Lung (tissue), 12 donors: ENCODE results near the gene ZC3HAV1L. TPM values are rescaled to one million over a fixed set of nuclear protein-coding genes. Genes with fewer than 3 reads are reported as not detected.

ENCODE experiments used
- ATAC-seq: fragments of 200-7000 bp; cut with Tn5 transposase; one replicate; pipeline ENCODE4 v1.9.1; 2020; ENCODE audit warnings: moderate number of reproducible peaks; ENCODE audit not compliant: insufficient read depth, low FRiP score
- DNase-seq, 3 donors: peaks; one replicate each; pipeline ENCODE4 v3.0.0-alpha.2; 2013 to 2017
- H3K27ac ChIP-seq, 2 donors: one replicate each; pipeline ENCODE4 v1.5.1; 2013; ENCODE audit warnings: mild to moderate bottlenecking in 2 of 2, moderate library complexity in 2 of 2, control low read depth in 1 of 2, inconsistent platforms in 1 of 2, low read depth in 1 of 2, low read length in 1 of 2
- H3K27me3 ChIP-seq, 3 donors: one replicate each; pipeline ENCODE4 v1.5.1; 2013; ENCODE audit warnings: low read length in 2 of 3; ENCODE audit not compliant: control insufficient read depth in 3 of 3, insufficient read depth in 3 of 3
- H3K36me3 ChIP-seq, 4 donors: one replicate each; pipeline ENCODE4 v1.5.1; 2013; ENCODE audit warnings: low read length in 4 of 4, mild to moderate bottlenecking in 1 of 4, moderate library complexity in 1 of 4; ENCODE audit not compliant: control insufficient read depth in 4 of 4, insufficient read depth in 4 of 4
- H3K4me1 ChIP-seq, 5 donors: one replicate each; pipeline ENCODE4 v1.5.1; 2013; ENCODE audit warnings: low read length in 5 of 5, mild to moderate bottlenecking in 2 of 5, moderate library complexity in 1 of 5; ENCODE audit not compliant: control insufficient read depth in 5 of 5, insufficient read depth in 5 of 5
- H3K4me3 ChIP-seq: one replicate; pipeline ENCODE4 v1.5.1; 2013; ENCODE audit warnings: mild to moderate bottlenecking, control low read depth, moderate library complexity
- H3K9ac ChIP-seq, 2 donors: one replicate each; pipeline ENCODE4 v1.5.1; 2013; ENCODE audit warnings: low read length in 2 of 2, control low read depth in 1 of 2; ENCODE audit not compliant: insufficient read depth in 1 of 2
- H3K9me3 ChIP-seq, 4 donors: one replicate each; pipeline ENCODE4 v1.5.1; 2013; ENCODE audit warnings: low read length in 3 of 4, mild to moderate bottlenecking in 1 of 4, moderate library complexity in 1 of 4; ENCODE audit not compliant: control insufficient read depth in 4 of 4, insufficient read depth in 3 of 4
- whole genome bisulfite sequencing, 2 donors: extraction: QIAGEN DNeasy Blood & Tissue Kit; methylation state at CpG; one replicate each; pipeline ENCODE4 v1.1.7; 2013; 5-methylcytosine and 5-hydroxymethylcytosine counted together
- polyA plus RNA-seq, 2 donors: library from polyadenylated mRNA; stranded (reverse); fragments of 200-250 nt; gene quantifications; one replicate each; pipeline ENCODE4 v1.2.1, GENCODE V29; 2013
- total RNA-seq, 2 donors: library from RNA; depleted of rRNA in 1 of 2; stranded (reverse); fragments of >200 nt in 1 of 2; gene quantifications; one replicate each; pipeline ENCODE4 v1.2.1, GENCODE V29; 2014 to 2021
- TF ChIP-seq, protein P1 (sequence below): IDR thresholded peaks from 2 replicates; pipeline ENCODE4 v1.5.1; 2012; ENCODE audit warnings: mild to moderate bottlenecking; ENCODE audit errors: control extremely low read depth, extremely low read depth
- donor health status: control.
- donor health status: control.
- donor health status: Bipolar disorder and iron deficiency.
- donor health status: healthy.
- donor health status: DM: yes; HTN: yes; CAD: no.

ZC3HAV1L gene
- total and polyA plus RNA-seq, 4 donors, result 0.57 to 30.7 (median 4.6) TPM

DNA sequence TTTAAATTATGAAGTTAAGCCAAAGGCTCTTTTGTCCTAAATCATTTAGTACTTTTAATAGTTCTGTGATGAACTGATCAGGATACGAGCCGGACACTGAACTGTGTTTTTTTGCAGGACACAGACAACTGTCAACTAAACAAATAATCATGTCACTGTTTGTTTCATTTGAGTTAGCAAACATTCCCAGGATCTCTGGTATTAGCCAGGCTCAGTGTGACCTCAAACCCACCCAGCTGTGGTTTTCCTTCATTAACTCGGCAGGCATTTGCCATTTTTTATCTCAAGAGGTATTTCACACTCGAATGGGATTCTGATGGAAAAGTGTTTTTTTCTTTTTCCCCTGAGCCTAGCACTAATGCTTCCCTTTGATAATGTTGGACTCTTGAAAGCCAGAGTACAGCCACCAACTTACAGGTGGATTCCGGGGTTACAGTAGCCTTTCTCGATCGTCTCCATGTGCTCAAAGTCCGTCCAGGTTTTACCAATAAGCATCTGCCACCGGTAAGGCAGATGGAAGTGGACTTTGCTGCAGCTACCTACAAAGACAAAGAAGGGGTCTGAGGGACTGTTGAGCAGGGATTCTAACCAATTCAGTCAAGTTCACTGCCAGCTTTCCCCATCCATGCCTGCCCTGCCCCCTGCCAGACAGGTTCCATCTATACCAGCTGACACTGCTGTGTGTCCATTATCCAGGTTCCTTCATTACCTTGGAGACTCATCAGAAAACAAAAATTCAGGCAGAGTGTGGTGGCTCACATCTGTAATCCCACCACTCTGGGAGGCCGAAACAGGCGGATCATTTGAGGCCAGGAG lies 40.2 kb upstream of the ZC3HAV1L start:
- TF ChIP-seq, protein P1, sequence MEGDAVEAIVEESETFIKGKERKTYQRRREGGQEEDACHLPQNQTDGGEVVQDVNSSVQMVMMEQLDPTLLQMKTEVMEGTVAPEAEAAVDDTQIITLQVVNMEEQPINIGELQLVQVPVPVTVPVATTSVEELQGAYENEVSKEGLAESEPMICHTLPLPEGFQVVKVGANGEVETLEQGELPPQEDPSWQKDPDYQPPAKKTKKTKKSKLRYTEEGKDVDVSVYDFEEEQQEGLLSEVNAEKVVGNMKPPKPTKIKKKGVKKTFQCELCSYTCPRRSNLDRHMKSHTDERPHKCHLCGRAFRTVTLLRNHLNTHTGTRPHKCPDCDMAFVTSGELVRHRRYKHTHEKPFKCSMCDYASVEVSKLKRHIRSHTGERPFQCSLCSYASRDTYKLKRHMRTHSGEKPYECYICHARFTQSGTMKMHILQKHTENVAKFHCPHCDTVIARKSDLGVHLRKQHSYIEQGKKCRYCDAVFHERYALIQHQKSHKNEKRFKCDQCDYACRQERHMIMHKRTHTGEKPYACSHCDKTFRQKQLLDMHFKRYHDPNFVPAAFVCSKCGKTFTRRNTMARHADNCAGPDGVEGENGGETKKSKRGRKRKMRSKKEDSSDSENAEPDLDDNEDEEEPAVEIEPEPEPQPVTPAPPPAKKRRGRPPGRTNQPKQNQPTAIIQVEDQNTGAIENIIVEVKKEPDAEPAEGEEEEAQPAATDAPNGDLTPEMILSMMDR, result no peak
- 85% methylated on average over 11 of the region's 11 CpGs for whole genome bisulfite sequencing, 2 donors
- no peak overlapping the region for H3K4me3 ChIP-seq
- peaks cover 11 to 45% (median 16%) of the 10 kb centered on the region in 4 donors for H3K36me3 ChIP-seq
- DNase-seq (no peak), ATAC-seq (no peak)
- no peak overlapping the region for H3K9ac ChIP-seq
- H3K9me3 ChIP-seq, result no peaks in the 10 kb centered on the region
- no peak overlapping the region for H3K27ac ChIP-seq
- H3K27me3 ChIP-seq, result no peaks in the 10 kb centered on the region
- peaks cover 0 to 4% (median 0%) of the 10 kb centered on the region in 5 donors for H3K4me1 ChIP-seq

GRCh38 chr7:139075031-139075652 lies 39.3 kb upstream of the ZC3HAV1L start:
- Histone ChIP-seq H3K4me1 (peaks cover 0 to 3% (median 0%) of the 10 kb centered on the region in 5 donors), H3K36me3 (peaks cover 11 to 39% (median 14%) of the 10 kb centered on the region in 4 donors), H3K27me3 (no peaks in the 10 kb centered on the region), H3K4me3 (no peak overlapping the region), H3K27ac (peak overlapping the region in 1 of 2 donors; percentile 26), H3K9ac (no peak overlapping the region), H3K9me3 (no peaks in the 10 kb centered on the region)
- WGBS, 2 donors, result 41 to 42% methylated on average over 9 of the region's 9 CpGs
- ATAC-seq, result peak; percentile 85
- peak; percentile 68 to 90 (median 85) for DNase-seq
- TF ChIP-seq, protein P1, result peak; percentile 56

DNA sequence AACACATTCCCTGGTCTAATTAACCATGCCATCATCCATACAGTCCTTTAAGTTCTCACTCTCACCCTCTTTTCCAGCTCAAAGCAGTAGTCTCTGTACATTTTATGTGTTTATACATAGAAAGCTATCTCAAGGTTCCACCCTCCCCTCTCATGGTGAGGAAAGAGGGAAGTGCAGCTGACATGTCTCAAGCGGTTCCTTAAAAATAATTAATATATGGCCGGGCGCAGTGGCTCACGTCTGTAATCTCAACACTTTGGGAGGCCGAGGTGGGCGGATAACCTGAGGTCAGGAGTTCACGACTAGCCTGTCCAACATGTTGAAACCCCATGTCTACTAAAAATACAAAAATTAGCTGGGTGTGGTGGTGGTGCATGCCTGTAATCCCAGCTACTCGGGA lies 37.0 kb upstream of the ZC3HAV1L start:
- H3K36me3 ChIP-seq, result peaks cover 9 to 39% (median 10%) of the 10 kb centered on the region in 4 donors
- H3K27me3 ChIP-seq, result no peaks in the 10 kb centered on the region
- no peaks in the 10 kb centered on the region for H3K9me3 ChIP-seq
- TF ChIP-seq, protein P1, result no peak
- DNase-seq (no peak), ATAC-seq (no peak)
- no peak overlapping the region for H3K9ac ChIP-seq
- no peak overlapping the region for H3K27ac ChIP-seq
- no peak overlapping the region for H3K4me3 ChIP-seq
- H3K4me1 ChIP-seq, result peaks cover 0 to 3% (median 0%) of the 10 kb centered on the region in 5 donors
- 36 to 60% methylated on average over 8 of the region's 8 CpGs for WGBS, 2 donors
